Measurements from ENCODE around the gene CACNB4.

DNA sequence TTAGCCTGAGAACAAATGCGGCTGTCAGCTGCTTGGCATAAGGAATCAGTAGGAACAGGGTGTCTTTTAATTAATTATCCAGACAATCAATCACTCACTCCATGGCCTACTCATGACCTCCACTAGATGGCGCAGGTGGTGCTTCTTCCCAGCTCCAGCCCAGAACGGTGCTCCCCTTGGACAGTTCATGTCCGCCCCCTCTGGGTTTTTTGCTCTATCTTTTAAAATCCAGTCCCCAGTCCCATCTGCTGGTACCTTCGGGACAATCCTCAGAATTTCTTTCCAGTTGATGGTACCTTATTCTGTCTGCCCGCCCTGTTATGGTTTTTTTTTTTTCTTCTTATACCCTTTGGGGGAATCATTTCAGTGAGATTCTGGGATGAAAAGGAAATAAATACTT, 99.8 kb downstream of the CACNB4 start:
- TF ChIP-seq, protein P1, sequence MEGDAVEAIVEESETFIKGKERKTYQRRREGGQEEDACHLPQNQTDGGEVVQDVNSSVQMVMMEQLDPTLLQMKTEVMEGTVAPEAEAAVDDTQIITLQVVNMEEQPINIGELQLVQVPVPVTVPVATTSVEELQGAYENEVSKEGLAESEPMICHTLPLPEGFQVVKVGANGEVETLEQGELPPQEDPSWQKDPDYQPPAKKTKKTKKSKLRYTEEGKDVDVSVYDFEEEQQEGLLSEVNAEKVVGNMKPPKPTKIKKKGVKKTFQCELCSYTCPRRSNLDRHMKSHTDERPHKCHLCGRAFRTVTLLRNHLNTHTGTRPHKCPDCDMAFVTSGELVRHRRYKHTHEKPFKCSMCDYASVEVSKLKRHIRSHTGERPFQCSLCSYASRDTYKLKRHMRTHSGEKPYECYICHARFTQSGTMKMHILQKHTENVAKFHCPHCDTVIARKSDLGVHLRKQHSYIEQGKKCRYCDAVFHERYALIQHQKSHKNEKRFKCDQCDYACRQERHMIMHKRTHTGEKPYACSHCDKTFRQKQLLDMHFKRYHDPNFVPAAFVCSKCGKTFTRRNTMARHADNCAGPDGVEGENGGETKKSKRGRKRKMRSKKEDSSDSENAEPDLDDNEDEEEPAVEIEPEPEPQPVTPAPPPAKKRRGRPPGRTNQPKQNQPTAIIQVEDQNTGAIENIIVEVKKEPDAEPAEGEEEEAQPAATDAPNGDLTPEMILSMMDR (IDR thresholded peaks at IDR 0.05; ENCODE audit: low read depth, low read length) = peak; percentile 93
- TF ChIP-seq POLR2A (IDR thresholded peaks at IDR 0.05; ENCODE audit: extremely low read depth, insufficient read length) (no peak), MYC (IDR thresholded peaks at IDR 0.05; ENCODE audit: low read depth, low read length) (no peak)
- TF ChIP-seq, protein P2, sequence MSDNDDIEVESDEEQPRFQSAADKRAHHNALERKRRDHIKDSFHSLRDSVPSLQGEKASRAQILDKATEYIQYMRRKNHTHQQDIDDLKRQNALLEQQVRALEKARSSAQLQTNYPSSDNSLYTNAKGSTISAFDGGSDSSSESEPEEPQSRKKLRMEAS (IDR thresholded peaks at IDR 0.05; ENCODE audit: low read depth, low read length) = no peak

All from NB4 (cell line).